Right atrium auricular region (tissue), 2 donors: ENCODE measurements around the gene DES. TPM values are rescaled to one million over a fixed set of nuclear protein-coding genes. Genes with fewer than 3 reads are reported as not detected.

Experiments
- DNase-seq: peaks from one replicate; pipeline ENCODE4 v3.0.0-alpha.2; 2019; ENCODE audit warnings: low spot score
- H3K27ac ChIP-seq, 2 donors: fragments of 200-600 bp; sonication (generic); 1 replicate in 1 of 2; 2 replicates in 1 of 2; pipeline ENCODE4 v1.5.1; 2016 to 2019
- H3K27me3 ChIP-seq, 2 donors: fragments of 200-600 bp; sonication (generic); one replicate each; pipeline versions ENCODE4 v1.5.1 to v1.6.0; 2017 to 2019
- H3K36me3 ChIP-seq: fragments of 200-600 bp; sonication (generic); one replicate; pipeline ENCODE4 v1.5.1; 2016
- H3K4me1 ChIP-seq, 2 donors: fragments of 200-600 bp; sonication (generic); one replicate each; pipeline versions ENCODE4 v1.5.1 to v1.6.0; 2017 to 2019
- H3K4me3 ChIP-seq, 2 donors: fragments of 200-600 bp; sonication (generic); 1 replicate in 1 of 2; 2 replicates in 1 of 2; pipeline ENCODE4 v1.5.1; 2017 to 2019; ENCODE audit warnings: mild to moderate bottlenecking in 1 of 2, moderate library complexity in 1 of 2
- H3K9me3 ChIP-seq, 2 donors: fragments of 200-600 bp; sonication (generic); one replicate each; pipeline ENCODE4 v1.5.1; 2019
- total RNA-seq, 2 donors: library from RNA; depleted of rRNA; stranded (reverse); fragments of >200 nt; gene quantifications; one replicate each; pipeline ENCODE4 v1.1.0, GENCODE V29; 2016
- TF ChIP-seq, protein P1 (sequence below), 2 donors: fragments of 200-600 bp; sonication (generic); IDR thresholded peaks; one replicate each; pipeline ENCODE4 v1.5.1; 2019; ENCODE audit warnings: antibody characterized with exemption in 2 of 2

The DES gene
- total RNA-seq, 2 donors from 2014 or later = 12,280 to 13,654 TPM

DNA sequence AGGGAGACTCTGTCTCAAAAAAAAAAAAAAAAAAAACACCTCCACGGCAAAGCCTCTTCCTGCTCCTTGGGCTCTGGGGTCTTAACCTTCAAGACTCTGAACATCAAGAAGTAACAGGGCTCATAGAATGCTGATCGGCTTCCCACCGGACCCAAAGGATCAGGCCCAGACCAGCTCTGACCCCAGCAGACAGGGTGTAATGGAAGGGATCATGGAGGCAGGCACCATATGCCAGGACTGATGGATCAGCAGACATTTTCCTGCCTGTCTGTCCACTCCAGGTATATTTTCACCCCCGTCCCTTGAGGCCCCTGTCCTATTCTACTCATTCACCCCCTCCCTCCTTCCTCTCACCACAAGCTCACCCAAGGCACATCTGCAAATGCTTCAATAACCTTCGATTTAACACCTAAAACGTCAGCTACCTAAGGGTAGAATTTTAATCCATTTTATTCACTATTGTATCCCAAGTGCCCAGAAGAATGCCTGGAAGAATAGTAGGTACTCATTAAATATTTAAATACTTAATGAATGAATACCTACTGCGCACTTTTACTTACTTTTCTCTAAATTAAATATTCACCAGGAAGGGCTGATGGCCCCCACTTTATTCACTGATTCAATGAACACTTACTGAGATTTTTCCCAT lies 11.9 kb downstream of the DES start:
- Histone ChIP-seq H3K27ac (peak overlapping the region; percentile 77 to 78), H3K4me1 (peaks cover 0 to 15% of the 10 kb centered on the region in 2 donors), H3K4me3 (no peak overlapping the region), H3K27me3 (no peaks in the 10 kb centered on the region), H3K36me3 (peaks cover 17% of the 10 kb centered on the region), H3K9me3 (no peaks in the 10 kb centered on the region)
- DNase-seq = no peak
- TF ChIP-seq, protein P1, sequence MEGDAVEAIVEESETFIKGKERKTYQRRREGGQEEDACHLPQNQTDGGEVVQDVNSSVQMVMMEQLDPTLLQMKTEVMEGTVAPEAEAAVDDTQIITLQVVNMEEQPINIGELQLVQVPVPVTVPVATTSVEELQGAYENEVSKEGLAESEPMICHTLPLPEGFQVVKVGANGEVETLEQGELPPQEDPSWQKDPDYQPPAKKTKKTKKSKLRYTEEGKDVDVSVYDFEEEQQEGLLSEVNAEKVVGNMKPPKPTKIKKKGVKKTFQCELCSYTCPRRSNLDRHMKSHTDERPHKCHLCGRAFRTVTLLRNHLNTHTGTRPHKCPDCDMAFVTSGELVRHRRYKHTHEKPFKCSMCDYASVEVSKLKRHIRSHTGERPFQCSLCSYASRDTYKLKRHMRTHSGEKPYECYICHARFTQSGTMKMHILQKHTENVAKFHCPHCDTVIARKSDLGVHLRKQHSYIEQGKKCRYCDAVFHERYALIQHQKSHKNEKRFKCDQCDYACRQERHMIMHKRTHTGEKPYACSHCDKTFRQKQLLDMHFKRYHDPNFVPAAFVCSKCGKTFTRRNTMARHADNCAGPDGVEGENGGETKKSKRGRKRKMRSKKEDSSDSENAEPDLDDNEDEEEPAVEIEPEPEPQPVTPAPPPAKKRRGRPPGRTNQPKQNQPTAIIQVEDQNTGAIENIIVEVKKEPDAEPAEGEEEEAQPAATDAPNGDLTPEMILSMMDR (IDR thresholded peaks at IDR 0.05) = no peak

- no peaks in the 10 kb centered on the region for H3K27me3 ChIP-seq
- no peaks in the 10 kb centered on the region for H3K9me3 ChIP-seq
- H3K4me1 ChIP-seq = peaks cover 0 to 21% of the 10 kb centered on the region in 2 donors
- no peak for DNase-seq
- H3K27ac ChIP-seq = peak overlapping the region; percentile 77 to 78
- peaks cover 9% of the 10 kb centered on the region for H3K36me3 ChIP-seq
- TF ChIP-seq, protein P1 (IDR thresholded peaks at IDR 0.05) = peak in 1 of 2 donors; percentile 60
- no peak overlapping the region for H3K4me3 ChIP-seq
Observed at GRCh38 chr2:219430633-219431615, 12.7 kb downstream of the DES start.

DNA sequence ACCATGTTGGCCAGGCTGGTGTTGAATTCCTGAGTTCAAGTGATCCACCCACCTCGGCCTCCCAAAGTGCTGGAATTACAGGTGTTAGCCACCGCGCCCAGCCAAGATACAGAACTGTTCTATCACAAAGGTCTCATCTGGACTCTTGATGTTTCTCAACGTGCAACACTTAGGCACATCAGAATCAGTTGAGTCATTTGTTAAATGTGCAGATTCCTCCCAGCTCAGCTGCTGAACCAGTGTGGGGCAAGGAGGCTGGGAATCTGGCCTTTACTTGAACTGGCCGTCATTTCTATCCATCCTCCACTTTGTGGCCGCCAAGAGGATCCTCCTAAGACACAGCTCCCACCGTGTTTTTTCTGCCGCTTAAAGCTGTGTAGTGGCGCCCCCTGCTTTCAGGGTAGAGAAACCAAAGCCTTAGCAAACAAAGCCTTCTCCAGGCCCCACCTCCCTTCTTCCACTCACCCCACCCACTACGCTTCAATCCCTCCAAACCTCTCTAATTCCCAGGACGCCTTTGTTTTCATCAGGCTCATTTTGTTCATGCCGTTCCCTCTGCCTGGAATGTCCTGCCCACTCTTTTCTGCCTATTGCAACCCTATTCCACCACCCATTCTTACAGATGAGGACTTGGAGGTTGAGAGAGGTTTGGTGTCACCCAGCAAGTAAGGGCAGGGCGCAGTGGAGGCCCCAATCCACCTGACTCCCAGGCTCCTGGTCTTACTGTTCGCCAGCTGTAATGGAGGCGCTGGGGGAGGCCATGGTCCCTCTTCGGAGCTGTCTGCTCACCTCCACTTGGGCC lies 15.7 kb downstream of the DES start:
- TF ChIP-seq, protein P1 (IDR thresholded peaks at IDR 0.05) = peak; percentile 22 to 58
- H3K27ac ChIP-seq = peak overlapping the region; percentile 89 to 93
- no peaks in the 10 kb centered on the region for H3K9me3 ChIP-seq
- DNase-seq = no peak
- H3K4me1 ChIP-seq = peaks cover 0 to 30% of the 10 kb centered on the region in 2 donors
- H3K4me3 ChIP-seq = peak overlapping the region; percentile 46 to 58
- H3K36me3 ChIP-seq = no peaks in the 10 kb centered on the region
- H3K27me3 ChIP-seq = no peaks in the 10 kb centered on the region

DNA sequence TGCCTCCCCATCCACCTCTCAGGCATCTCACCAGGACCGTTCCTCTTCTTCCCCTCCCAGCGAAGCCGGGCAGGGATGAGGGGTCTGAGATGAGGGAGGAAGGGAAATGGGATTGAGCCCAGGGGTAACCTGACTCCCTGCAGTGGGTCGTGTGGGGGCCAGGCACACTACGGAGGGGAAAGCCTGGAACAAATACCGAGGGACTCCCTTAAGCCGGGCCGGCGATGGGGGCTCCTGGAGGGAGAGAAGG lies 16.2 kb downstream of the DES start:
- no peaks in the 10 kb centered on the region for H3K27me3 ChIP-seq

More for the DNA sequence above, 16.2 kb downstream of the DES start:
- peak overlapping the region; percentile 46 to 58 for H3K4me3 ChIP-seq
- TF ChIP-seq, protein P1 (IDR thresholded peaks at IDR 0.05) = no peak
- peak overlapping the region; percentile 89 to 93 for H3K27ac ChIP-seq
- no peaks in the 10 kb centered on the region for H3K9me3 ChIP-seq
- H3K4me1 ChIP-seq = peaks cover 0 to 30% of the 10 kb centered on the region in 2 donors
- no peaks in the 10 kb centered on the region for H3K36me3 ChIP-seq
- no peak for DNase-seq
